Measurements from ENCODE around the gene LTBP4.

Gene LTBP4

DNA sequence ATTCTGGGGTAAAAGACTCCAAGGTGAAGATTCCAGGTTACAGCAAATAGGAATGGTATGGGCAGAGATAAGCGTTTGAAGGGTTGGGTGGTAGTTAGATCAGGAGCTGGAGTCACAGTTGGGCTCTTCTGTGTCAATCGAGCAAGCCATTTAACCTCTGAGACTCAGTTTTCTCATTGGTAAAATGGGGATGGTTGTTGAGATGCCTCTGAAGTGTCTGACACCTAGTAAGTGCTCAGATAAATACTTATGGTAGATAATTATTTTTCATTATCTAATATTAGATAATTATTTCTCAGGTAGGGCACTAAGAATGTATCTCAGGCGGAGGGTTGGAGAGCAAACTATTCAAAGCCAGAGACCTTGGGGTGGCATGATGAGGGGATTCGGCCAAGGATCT is 7.8 kb downstream of the LTBP4 start:
- H3K27ac ChIP-seq (replicated peaks): no peak overlapping the region
- peaks cover 55% of the 10 kb centered on the region for H3K27me3 ChIP-seq (ENCODE audit: insufficient read depth, poor library complexity, severe bottlenecking)
- TF ChIP-seq, protein P1, sequence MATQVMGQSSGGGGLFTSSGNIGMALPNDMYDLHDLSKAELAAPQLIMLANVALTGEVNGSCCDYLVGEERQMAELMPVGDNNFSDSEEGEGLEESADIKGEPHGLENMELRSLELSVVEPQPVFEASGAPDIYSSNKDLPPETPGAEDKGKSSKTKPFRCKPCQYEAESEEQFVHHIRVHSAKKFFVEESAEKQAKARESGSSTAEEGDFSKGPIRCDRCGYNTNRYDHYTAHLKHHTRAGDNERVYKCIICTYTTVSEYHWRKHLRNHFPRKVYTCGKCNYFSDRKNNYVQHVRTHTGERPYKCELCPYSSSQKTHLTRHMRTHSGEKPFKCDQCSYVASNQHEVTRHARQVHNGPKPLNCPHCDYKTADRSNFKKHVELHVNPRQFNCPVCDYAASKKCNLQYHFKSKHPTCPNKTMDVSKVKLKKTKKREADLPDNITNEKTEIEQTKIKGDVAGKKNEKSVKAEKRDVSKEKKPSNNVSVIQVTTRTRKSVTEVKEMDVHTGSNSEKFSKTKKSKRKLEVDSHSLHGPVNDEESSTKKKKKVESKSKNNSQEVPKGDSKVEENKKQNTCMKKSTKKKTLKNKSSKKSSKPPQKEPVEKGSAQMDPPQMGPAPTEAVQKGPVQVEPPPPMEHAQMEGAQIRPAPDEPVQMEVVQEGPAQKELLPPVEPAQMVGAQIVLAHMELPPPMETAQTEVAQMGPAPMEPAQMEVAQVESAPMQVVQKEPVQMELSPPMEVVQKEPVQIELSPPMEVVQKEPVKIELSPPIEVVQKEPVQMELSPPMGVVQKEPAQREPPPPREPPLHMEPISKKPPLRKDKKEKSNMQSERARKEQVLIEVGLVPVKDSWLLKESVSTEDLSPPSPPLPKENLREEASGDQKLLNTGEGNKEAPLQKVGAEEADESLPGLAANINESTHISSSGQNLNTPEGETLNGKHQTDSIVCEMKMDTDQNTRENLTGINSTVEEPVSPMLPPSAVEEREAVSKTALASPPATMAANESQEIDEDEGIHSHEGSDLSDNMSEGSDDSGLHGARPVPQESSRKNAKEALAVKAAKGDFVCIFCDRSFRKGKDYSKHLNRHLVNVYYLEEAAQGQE (IDR thresholded peaks at IDR 0.05; ENCODE audit: insufficient replicate concordance, low read depth): no peak
- TF ChIP-seq, protein P2, sequence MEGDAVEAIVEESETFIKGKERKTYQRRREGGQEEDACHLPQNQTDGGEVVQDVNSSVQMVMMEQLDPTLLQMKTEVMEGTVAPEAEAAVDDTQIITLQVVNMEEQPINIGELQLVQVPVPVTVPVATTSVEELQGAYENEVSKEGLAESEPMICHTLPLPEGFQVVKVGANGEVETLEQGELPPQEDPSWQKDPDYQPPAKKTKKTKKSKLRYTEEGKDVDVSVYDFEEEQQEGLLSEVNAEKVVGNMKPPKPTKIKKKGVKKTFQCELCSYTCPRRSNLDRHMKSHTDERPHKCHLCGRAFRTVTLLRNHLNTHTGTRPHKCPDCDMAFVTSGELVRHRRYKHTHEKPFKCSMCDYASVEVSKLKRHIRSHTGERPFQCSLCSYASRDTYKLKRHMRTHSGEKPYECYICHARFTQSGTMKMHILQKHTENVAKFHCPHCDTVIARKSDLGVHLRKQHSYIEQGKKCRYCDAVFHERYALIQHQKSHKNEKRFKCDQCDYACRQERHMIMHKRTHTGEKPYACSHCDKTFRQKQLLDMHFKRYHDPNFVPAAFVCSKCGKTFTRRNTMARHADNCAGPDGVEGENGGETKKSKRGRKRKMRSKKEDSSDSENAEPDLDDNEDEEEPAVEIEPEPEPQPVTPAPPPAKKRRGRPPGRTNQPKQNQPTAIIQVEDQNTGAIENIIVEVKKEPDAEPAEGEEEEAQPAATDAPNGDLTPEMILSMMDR (IDR thresholded peaks at IDR 0.05; ENCODE audit: insufficient read depth, low read length): no peak
- no peak for TF ChIP-seq SPI1 (IDR thresholded peaks at IDR 0.05; ENCODE audit: borderline replicate concordance, low read depth)
- no peak for TF ChIP-seq GABPA (IDR thresholded peaks at IDR 0.05; ENCODE audit: low read depth)
- no peak for TF ChIP-seq POLR2AphosphoS5 (IDR thresholded peaks at IDR 0.05; ENCODE audit: low read depth)
- no peak for DNase-seq (ENCODE audit: low read depth in 1 of 2, low spot score in 1 of 2)
- H3K4me3 ChIP-seq (replicated peaks; ENCODE audit: insufficient read depth, low read length): no peak overlapping the region

DNA sequence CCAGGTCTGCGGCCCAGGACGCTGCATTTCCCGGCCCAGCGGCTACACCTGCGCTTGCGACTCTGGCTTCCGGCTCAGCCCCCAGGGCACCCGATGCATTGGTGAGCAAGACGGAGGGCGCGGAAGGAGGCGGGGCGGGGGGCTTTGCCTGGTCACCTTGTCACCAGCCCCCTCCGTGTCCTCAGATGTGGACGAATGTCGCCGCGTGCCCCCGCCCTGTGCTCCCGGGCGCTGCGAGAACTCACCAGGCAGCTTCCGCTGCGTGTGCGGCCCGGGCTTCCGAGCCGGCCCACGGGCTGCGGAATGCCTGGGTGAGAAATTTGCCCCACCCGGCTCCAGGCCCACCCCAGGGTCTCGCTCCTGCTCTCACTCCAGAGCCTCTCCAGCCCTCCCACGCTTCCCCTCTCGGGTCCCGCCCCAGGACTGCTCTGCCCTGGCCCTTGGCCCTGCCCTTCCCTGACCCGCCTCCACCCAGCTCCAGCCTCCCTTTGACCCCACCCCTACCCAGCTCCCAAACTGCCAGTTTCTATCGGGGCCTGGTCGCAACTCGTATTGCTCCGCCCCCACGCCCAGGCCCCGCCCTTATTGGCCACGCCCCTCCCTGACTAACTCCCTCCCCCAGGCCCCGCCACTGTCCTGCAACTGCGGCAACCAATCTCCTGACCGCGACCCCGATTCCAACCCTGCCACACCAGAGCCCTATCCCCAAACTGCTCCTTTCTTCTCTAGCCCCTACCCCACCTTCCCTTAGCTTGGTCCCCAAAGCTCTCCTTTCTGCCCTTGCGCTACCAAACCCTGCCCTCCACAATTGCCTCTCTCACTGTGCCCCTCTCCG is 8.6 kb downstream of the LTBP4 start:
- H3K4me3 ChIP-seq (replicated peaks; ENCODE audit: insufficient read depth, low read length): peak overlapping the region; percentile 47
- no peak overlapping the region for H3K27ac ChIP-seq (replicated peaks)
- TF ChIP-seq, protein P2 (IDR thresholded peaks at IDR 0.05; ENCODE audit: insufficient read depth, low read length): no peak
- TF ChIP-seq SPI1 (IDR thresholded peaks at IDR 0.05; ENCODE audit: borderline replicate concordance, low read depth) (no peak), POLR2AphosphoS5 (IDR thresholded peaks at IDR 0.05; ENCODE audit: low read depth) (no peak), GABPA (IDR thresholded peaks at IDR 0.05; ENCODE audit: low read depth) (no peak)
- TF ChIP-seq, protein P1 (IDR thresholded peaks at IDR 0.05; ENCODE audit: insufficient replicate concordance, low read depth): no peak
- peaks cover 62% of the 10 kb centered on the region for H3K27me3 ChIP-seq (ENCODE audit: insufficient read depth, poor library complexity, severe bottlenecking)
- DNase-seq (ENCODE audit: low read depth in 1 of 2, low spot score in 1 of 2): peak; percentile 73 to 78

DNA sequence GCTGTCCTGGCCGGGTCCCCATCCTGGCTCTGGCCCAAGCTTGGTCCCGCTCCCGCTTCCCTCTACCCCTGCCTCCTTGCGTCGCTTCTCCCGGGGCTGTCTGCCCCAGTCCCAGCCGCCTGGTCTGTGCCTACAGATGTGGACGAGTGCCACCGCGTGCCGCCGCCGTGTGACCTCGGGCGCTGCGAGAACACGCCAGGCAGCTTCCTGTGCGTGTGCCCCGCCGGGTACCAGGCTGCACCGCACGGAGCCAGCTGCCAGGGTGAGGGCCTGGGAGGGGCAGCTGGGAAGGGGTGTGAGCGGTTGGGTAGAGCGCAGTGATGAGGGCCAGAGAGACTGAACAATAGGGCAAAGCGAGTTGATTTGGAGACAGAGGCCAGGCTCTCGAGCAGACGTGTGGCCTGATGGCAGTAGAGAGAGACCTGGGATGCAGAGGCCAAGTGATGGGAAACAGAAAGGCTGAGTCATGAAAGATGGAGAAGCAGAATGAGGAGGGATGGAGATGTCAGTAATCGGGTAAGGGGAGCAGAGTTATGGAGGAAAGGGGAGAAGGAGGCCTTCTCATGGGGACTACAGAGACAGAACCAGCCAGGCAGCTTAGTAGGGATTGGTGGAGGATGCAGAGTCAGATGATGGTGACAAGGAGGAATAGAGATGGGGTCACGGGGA is 9.4 kb downstream of the LTBP4 start:
- peak in 1 of 2 experiments; percentile 41 for DNase-seq (ENCODE audit: low read depth in 1 of 2, low spot score in 1 of 2)
- Histone ChIP-seq H3K4me3 (replicated peaks; ENCODE audit: insufficient read depth, low read length) (no peak overlapping the region; the same call in 1 of the 2 replicates), H3K27me3 (ENCODE audit: insufficient read depth, poor library complexity, severe bottlenecking) (peaks cover 69% of the 10 kb centered on the region), H3K27ac (replicated peaks) (no peak overlapping the region)
- TF ChIP-seq, protein P1 (IDR thresholded peaks at IDR 0.05; ENCODE audit: insufficient replicate concordance, low read depth): no peak

Measured in HL-60 (cell line).